Esophagus squamous epithelium (tissue), 5 donors: ENCODE measurements around the gene VCL. TPM values are rescaled to one million over a fixed set of nuclear protein-coding genes. Genes with fewer than 3 reads are reported as not detected.

ENCODE experiments used
- DNase-seq: peaks from one replicate; lab custom pipeline; 2025; lab: John Stamatoyannopoulos, UW
- H3K27ac ChIP-seq, 4 donors: fragments of 200-600 bp; sonication (generic); one replicate each; pipeline ENCODE4 v1.5.1; 2016 to 2019; ENCODE audit warnings: mild to moderate bottlenecking in 1 of 4
- H3K27me3 ChIP-seq, 4 donors: fragments of 200-600 bp; sonication (generic); 1 replicate in 3 of 4; 2 replicates in 1 of 4; pipeline versions ENCODE4 v1.5.1 to v1.6.0; 2017 to 2021; ENCODE audit warnings: antibody characterized with exemption in 1 of 4
- H3K36me3 ChIP-seq, 3 donors: fragments of 200-600 bp; sonication (generic); one replicate each; pipeline ENCODE4 v1.5.1; 2016 to 2019
- H3K4me1 ChIP-seq, 3 donors: fragments of 200-600 bp; sonication (generic); one replicate each; pipeline ENCODE4 v1.5.1; 2017 to 2019
- H3K4me3 ChIP-seq, 4 donors: fragments of 200-600 bp; sonication (generic); 1 replicate in 3 of 4; 2 replicates in 1 of 4; pipeline ENCODE4 v1.5.1; 2016 to 2019; ENCODE audit warnings: mild to moderate bottlenecking in 2 of 4, moderate library complexity in 1 of 4
- H3K9me3 ChIP-seq, 3 donors: fragments of 200-600 bp; sonication (generic); one replicate each; pipeline ENCODE4 v1.5.1; 2016 to 2019
- POLR2A ChIP-seq, 4 donors: fragments of 450-650 bp; IDR thresholded peaks; one replicate each; pipeline ENCODE4 v1.6.1; 2017; ENCODE audit warnings: antibody characterized with exemption in 4 of 4, mild to moderate bottlenecking in 4 of 4, moderate library complexity in 3 of 4
- WGBS, 2 donors: methylation state at CpG; one replicate each; pipeline ENCODE4 v1.1.5; 2018; 5-methylcytosine and 5-hydroxymethylcytosine counted together
- intact Hi-C: fragments of 100-400 bp; cut with DNase I; formaldehyde crosslinking; loops from one replicate; pipeline ENCODE4 v1.15.0; 2022
- total RNA-seq, 4 donors: library from RNA; depleted of rRNA; stranded (reverse); fragments of >200 nt; gene quantifications; one replicate each; pipeline ENCODE4 v1.1.0, GENCODE V29; 2016
- TF ChIP-seq, protein P1 (sequence below), 6 experiments: fragments of 450-650 bp in 4 of 6; fragments of 200-600 bp in 2 of 6; sonication (generic) in 2 of 6; IDR thresholded peaks; one replicate each; pipeline ENCODE4 v1.5.1; 2016 to 2019; ENCODE audit warnings: antibody characterized with exemption in 6 of 6, mild to moderate bottlenecking in 4 of 6, moderate library complexity in 4 of 6
- donor health status: DM: yes; HTN: yes; CAD: no.

The VCL gene
- total RNA-seq, 4 donors from 2014 or later = 64.8 to 143 (median 75.0) TPM

DNA sequence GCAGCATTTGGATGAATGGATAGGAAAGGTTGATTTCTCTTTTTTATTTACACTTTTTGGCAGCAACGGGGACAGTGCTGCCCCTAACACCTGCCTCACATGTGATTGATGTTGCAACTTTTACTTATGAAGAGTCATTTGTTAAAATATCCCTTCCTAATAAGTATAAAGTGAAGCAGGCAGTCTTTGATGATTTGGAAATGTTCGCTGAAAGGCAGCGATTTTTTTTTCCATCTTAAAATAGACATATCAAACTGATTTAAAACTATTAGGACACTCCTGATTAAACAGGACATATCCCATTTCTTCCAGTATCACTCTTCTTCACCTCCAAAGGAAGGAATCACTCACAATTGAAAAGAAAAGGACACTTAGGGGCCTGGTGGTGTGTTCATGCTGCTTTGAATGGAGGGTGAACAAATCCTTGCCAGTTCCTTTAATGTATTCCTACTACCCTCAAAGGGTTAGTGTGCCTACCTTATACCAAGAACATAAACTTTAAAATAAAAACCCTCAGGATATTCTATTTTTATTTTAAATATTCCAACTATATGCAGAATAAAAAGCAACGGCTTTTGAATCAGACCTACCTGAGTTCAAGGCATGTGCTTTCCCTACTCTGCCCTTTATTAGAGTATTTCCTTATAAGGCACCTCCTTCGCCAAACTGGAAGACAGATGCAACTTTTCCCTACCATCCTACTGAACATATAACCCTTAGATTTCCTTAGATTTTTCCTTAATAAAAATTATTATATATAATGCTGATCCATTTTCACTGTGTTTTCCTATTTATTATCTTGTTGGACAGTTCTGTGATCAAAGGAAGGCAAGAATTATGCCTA is 154.2 kb downstream of the VCL start:
- Histone ChIP-seq H3K36me3 (peaks cover 0 to 14% (median 0%) of the 10 kb centered on the region in 3 donors), H3K9me3 (no peaks in the 10 kb centered on the region), H3K4me3 (peak overlapping the region; percentile 73 to 99 (median 96)), H3K27ac (peak overlapping the region; percentile 88 to 95 (median 92)), H3K4me1 (peaks cover 25 to 50% (median 27%) of the 10 kb centered on the region in 3 donors), H3K27me3 (no peaks in the 10 kb centered on the region)
- WGBS, 2 donors = 13 to 18% methylated on average over 5 of the region's 5 CpGs
- no peak for DNase-seq
- TF ChIP-seq POLR2A (IDR thresholded peaks at IDR 0.05) = no peak
- TF ChIP-seq, protein P1, sequence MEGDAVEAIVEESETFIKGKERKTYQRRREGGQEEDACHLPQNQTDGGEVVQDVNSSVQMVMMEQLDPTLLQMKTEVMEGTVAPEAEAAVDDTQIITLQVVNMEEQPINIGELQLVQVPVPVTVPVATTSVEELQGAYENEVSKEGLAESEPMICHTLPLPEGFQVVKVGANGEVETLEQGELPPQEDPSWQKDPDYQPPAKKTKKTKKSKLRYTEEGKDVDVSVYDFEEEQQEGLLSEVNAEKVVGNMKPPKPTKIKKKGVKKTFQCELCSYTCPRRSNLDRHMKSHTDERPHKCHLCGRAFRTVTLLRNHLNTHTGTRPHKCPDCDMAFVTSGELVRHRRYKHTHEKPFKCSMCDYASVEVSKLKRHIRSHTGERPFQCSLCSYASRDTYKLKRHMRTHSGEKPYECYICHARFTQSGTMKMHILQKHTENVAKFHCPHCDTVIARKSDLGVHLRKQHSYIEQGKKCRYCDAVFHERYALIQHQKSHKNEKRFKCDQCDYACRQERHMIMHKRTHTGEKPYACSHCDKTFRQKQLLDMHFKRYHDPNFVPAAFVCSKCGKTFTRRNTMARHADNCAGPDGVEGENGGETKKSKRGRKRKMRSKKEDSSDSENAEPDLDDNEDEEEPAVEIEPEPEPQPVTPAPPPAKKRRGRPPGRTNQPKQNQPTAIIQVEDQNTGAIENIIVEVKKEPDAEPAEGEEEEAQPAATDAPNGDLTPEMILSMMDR (IDR thresholded peaks at IDR 0.05) = no peak
- intact Hi-C loops = no loop called here

DNA sequence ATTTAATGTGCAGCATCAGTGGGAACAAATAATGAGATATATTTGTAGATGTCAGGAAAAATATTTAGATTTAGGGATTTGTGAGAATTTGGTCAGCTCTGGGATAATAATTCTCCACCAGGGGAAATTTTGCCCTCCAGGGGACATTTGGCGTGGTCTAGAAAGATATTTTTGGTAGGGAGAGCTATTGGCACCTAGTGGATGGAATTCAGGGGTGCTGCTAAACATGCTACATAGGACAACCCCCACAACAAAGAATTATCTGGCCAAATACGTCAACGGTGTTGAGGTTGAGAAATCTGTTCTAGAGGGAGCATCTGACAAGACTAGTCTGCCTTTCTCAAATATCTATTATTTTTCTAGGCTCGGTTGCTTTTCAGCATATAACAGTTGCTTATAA is 155.2 kb downstream of the VCL start:
- no peak for DNase-seq
- Histone ChIP-seq H3K4me3 (peak overlapping the region in 1 of 4 donors; percentile 7), H3K4me1 (peaks cover 25 to 47% (median 27%) of the 10 kb centered on the region in 3 donors), H3K36me3 (peaks cover 0 to 3% (median 0%) of the 10 kb centered on the region in 3 donors), H3K27ac (peak overlapping the region in 3 of 4 donors; percentile 6 to 95 (median 91)), H3K27me3 (no peaks in the 10 kb centered on the region), H3K9me3 (no peaks in the 10 kb centered on the region)
- intact Hi-C loops = no loop called here
- WGBS, 2 donors = 27 to 35% methylated on average over 4 of the region's 4 CpGs
- TF ChIP-seq POLR2A (IDR thresholded peaks at IDR 0.05) = no peak
- TF ChIP-seq, protein P1 (IDR thresholded peaks at IDR 0.05) = peak in 4 of 6 experiments; percentile 41 to 55 (median 50)

DNA sequence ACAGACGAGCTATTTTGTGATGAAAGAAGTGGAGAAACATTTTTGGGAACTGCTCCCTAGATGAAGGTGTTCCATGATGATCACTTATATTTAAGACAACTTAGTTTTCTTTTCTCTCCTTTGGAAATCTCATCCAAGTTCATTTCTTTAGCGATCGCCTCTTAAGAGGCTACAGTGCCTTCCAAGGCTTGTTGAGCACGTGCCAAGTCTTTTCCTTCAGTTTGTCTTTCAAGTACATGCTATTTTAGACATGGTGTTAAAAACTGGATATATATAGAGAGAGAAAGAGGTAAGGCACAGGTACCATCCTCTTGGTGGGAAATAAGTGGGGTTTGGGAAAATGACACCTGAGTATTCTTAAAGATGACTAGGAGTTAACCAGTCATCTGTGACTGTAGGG is 155.8 kb downstream of the VCL start:
- Histone ChIP-seq H3K27ac (peak overlapping the region in 2 of 4 donors; percentile 91 to 95), H3K4me3 (peak overlapping the region in 1 of 4 donors; percentile 7), H3K36me3 (no peaks in the 10 kb centered on the region), H3K9me3 (no peaks in the 10 kb centered on the region), H3K27me3 (no peaks in the 10 kb centered on the region), H3K4me1 (peaks cover 25 to 42% (median 27%) of the 10 kb centered on the region in 3 donors)
- no peak for TF ChIP-seq POLR2A (IDR thresholded peaks at IDR 0.05)
- TF ChIP-seq, protein P1 (IDR thresholded peaks at IDR 0.05) = no peak
- DNase-seq = no peak
- WGBS, 2 donors = 24 to 50% methylated on average over 4 of the region's 4 CpGs
- intact Hi-C loops = no loop called here

DNA sequence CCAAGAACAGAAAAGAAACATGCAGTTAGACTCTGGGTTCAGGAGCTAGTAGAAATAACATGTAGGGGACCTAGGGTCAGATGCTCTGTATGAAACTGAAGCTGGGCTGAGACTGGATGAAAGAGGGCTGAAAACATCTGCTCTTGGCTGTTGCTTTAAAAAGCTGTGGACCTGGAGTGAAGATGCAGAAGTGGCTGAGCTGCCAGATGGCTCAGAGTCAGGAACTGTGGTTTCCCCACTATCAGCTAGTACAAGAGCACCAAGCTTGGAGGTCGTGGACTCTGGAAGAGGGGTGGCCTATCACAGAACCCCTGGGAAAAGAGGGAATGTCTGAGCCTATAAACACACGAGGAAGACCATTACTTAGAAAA is 159.0 kb downstream of the VCL start:
- Histone ChIP-seq H3K9me3 (no peaks in the 10 kb centered on the region), H3K36me3 (peaks cover 0 to 11% (median 0%) of the 10 kb centered on the region in 3 donors), H3K4me3 (no peak overlapping the region), H3K27me3 (no peaks in the 10 kb centered on the region), H3K27ac (no peak overlapping the region), H3K4me1 (peaks cover 13 to 22% (median 14%) of the 10 kb centered on the region in 3 donors)
- TF ChIP-seq POLR2A (IDR thresholded peaks at IDR 0.05) = no peak
- TF ChIP-seq, protein P1 (IDR thresholded peaks at IDR 0.05) = no peak
- DNase-seq = no peak
- WGBS, 2 donors = 45 to 57% methylated on average over 2 of the region's 2 CpGs
- intact Hi-C loops = no loop called here

DNA sequence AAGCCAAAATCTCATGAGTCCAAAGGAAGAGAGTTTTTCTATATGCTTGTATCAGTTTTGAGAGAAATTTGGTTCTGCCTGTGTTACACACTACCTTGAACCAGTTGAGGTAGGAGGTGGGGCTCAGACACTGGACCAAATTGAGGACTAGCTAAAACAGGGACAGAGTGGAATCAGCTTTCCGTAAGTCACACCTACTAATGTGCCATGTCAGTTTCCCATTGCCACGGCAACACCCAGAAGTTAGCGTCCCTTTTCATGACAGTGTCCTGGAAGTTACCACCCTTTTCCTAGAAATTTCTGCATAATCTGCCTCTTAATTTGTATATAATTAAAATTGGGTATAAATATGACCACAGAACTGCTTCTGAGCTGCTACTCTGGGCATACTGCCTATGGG is 162.1 kb downstream of the VCL start:
- no peak for TF ChIP-seq POLR2A (IDR thresholded peaks at IDR 0.05)
- TF ChIP-seq, protein P1 (IDR thresholded peaks at IDR 0.05) = no peak
- Histone ChIP-seq H3K4me3 (no peak overlapping the region), H3K27me3 (no peaks in the 10 kb centered on the region), H3K4me1 (peaks cover 0 to 6% (median 3%) of the 10 kb centered on the region in 3 donors), H3K9me3 (no peaks in the 10 kb centered on the region), H3K36me3 (peaks cover 0 to 11% (median 0%) of the 10 kb centered on the region in 3 donors), H3K27ac (no peak overlapping the region)
- WGBS, 2 donors = 93 to 95% methylated on average over 3 of the region's 3 CpGs
- DNase-seq = no peak
- intact Hi-C loops = no loop called here
